SU-DHL-6 (cell line): ENCODE measurements around the gene AGO1.

ENCODE experiments used
- H2AFZ ChIP-seq: fragments of 200-600 bp; sonication (generic); 2 replicates; pipeline ENCODE4 v1.6.1; 2014; ENCODE audit warnings: low read depth, mild to moderate bottlenecking, moderate library complexity, mixed read lengths, antibody characterized with exemption, low read length; ENCODE audit not compliant: severe bottlenecking
- H3F3A ChIP-seq: fragments of 200-600 bp; shearing (Covaris generic); 2 replicates; pipeline ENCODE4 v1.6.0; 2016; ENCODE audit warnings: antibody characterized with exemption, mild to moderate bottlenecking; ENCODE audit not compliant: insufficient read depth
- H3K27ac ChIP-seq: fragments of 200-600 bp; sonication (generic); 2 replicates; pipeline ENCODE4 v1.5.1; 2016; ENCODE audit warnings: low read depth, mild to moderate bottlenecking, low read length, moderate library complexity, mixed read lengths
- H3K27me3 ChIP-seq: fragments of 200-600 bp; sonication (generic), shearing (Covaris generic); 2 replicates; pipeline ENCODE4 v1.6.0; 2014; ENCODE audit warnings: mild to moderate bottlenecking, low read length
- H3K36me3 ChIP-seq: fragments of 200-600 bp; sonication (generic); 2 replicates; pipeline ENCODE4 v1.6.1; 2014; ENCODE audit warnings: mild to moderate bottlenecking, low read length, mixed read lengths
- H3K4me2 ChIP-seq: fragments of 300-600, 200-600 bp; shearing (Covaris generic), sonication (generic); 2 replicates; pipeline ENCODE4 v1.6.0; 2014; ENCODE audit warnings: low read length, low read depth, mild to moderate bottlenecking; ENCODE audit not compliant: poor library complexity, severe bottlenecking
- H3K4me3 ChIP-seq: fragments of 200-600 bp; sonication (generic); 2 replicates; pipeline ENCODE4 v1.5.1; 2014; ENCODE audit warnings: antibody characterized with exemption, low read length, mild to moderate bottlenecking, mixed read lengths; ENCODE audit not compliant: insufficient read depth, poor library complexity, severe bottlenecking
- H3K79me2 ChIP-seq: fragments of 200-600 bp; sonication (generic); 2 replicates; pipeline ENCODE4 v1.6.1; 2014; ENCODE audit warnings: mild to moderate bottlenecking, low read length, moderate library complexity; ENCODE audit not compliant: insufficient read depth
- H3K9ac ChIP-seq: fragments of 200-600 bp; sonication (generic); 2 replicates; pipeline ENCODE4 v1.7.0; 2014; ENCODE audit warnings: mild to moderate bottlenecking, low read length
- H3K9me2 ChIP-seq: fragments of 200-600 bp; sonication (generic); replicated peaks from 2 replicates; pipeline ENCODE4 v1.6.1; 2014; ENCODE audit warnings: low read length; ENCODE audit not compliant: insufficient read depth
- H3K9me3 ChIP-seq: fragments of 200-600 bp; sonication (generic); 2 replicates; pipeline ENCODE4 v1.6.1; 2014; ENCODE audit warnings: low read length, mixed read lengths; ENCODE audit not compliant: insufficient read depth
- H4K20me1 ChIP-seq: fragments of 200-600 bp; sonication (generic); 2 replicates; pipeline ENCODE4 v1.6.1; 2014; ENCODE audit warnings: low read depth, mild to moderate bottlenecking, antibody characterized with exemption, low read length, moderate library complexity, mixed read lengths
- CTCF ChIP-seq: fragments of 200-600 bp; sonication (generic); IDR thresholded peaks from one replicate; pipeline ENCODE4 v1.5.1; 2017; ENCODE audit warnings: antibody characterized with exemption, mild to moderate bottlenecking, low read length, moderate library complexity; ENCODE audit not compliant: insufficient read depth, poor library complexity, severe bottlenecking
- EZH2phosphoT487 ChIP-seq: fragments of 200-600 bp; sonication (generic), shearing (Covaris generic); conservative IDR thresholded peaks from 2 replicates; pipeline ENCODE4 v1.6.1; 2018; ENCODE audit warnings: mild to moderate bottlenecking, antibody characterized with exemption, low read length, moderate library complexity, mixed read lengths

The AGO1 gene

GRCh38 chr1:35894183-35894582 is 11.2 kb downstream of the AGO1 start:
- H2AFZ ChIP-seq, result no peak overlapping the region
- H3K9ac ChIP-seq, result 0 out of 2 replicates have a peak overlapping the region, but pooled peaks have one; percentile 1
- H3K4me3 ChIP-seq, result no peak overlapping the region
- H3K9me3 ChIP-seq, result no peaks in the 10 kb centered on the region
- H3K9me2 ChIP-seq, result no peaks in the 10 kb centered on the region
- H3F3A ChIP-seq, result no peaks in the 10 kb centered on the region
- H3K27me3 ChIP-seq, result no peaks in the 10 kb centered on the region
- peak overlapping the region; percentile 25 for H3K4me2 ChIP-seq
- no peaks in the 10 kb centered on the region for H3K79me2 ChIP-seq
- H3K36me3 ChIP-seq, result peaks cover 14% of the 10 kb centered on the region
- no peaks in the 10 kb centered on the region for H4K20me1 ChIP-seq
- H3K27ac ChIP-seq, result peak overlapping the region; percentile 64
- TF ChIP-seq EZH2phosphoT487, result no peak
- no peak for TF ChIP-seq CTCF

- no peaks in the 10 kb centered on the region for H3K9me3 ChIP-seq
- H3K9me2 ChIP-seq, result no peaks in the 10 kb centered on the region
- no peak overlapping the region for H3K4me3 ChIP-seq
- H3K4me2 ChIP-seq, result peak overlapping the region; percentile 25
- H3K79me2 ChIP-seq, result no peaks in the 10 kb centered on the region
- H2AFZ ChIP-seq, result no peak overlapping the region
- H3K27ac ChIP-seq, result peak overlapping the region; percentile 64
- H3F3A ChIP-seq, result no peaks in the 10 kb centered on the region
- H3K27me3 ChIP-seq, result no peaks in the 10 kb centered on the region
- no peak for TF ChIP-seq CTCF
- no peak for TF ChIP-seq EZH2phosphoT487
- no peak overlapping the region for H3K9ac ChIP-seq
- no peaks in the 10 kb centered on the region for H4K20me1 ChIP-seq
- H3K36me3 ChIP-seq, result peaks cover 14% of the 10 kb centered on the region
Observed at GRCh38 chr1:35894656-35895055, 11.6 kb downstream of the AGO1 start.

- no peak for TF ChIP-seq CTCF
- no peak for TF ChIP-seq EZH2phosphoT487
- no peaks in the 10 kb centered on the region for H3K9me3 ChIP-seq
- H4K20me1 ChIP-seq, result no peaks in the 10 kb centered on the region
- no peak overlapping the region for H3K9ac ChIP-seq
- no peak overlapping the region for H3K4me3 ChIP-seq
- H3K27me3 ChIP-seq, result no peaks in the 10 kb centered on the region
- peaks cover 14% of the 10 kb centered on the region for H3K36me3 ChIP-seq
- H2AFZ ChIP-seq, result no peak overlapping the region
- no peak overlapping the region for H3K4me2 ChIP-seq
- H3K9me2 ChIP-seq, result no peaks in the 10 kb centered on the region
- H3K79me2 ChIP-seq, result no peaks in the 10 kb centered on the region
- no peaks in the 10 kb centered on the region for H3F3A ChIP-seq
- H3K27ac ChIP-seq, result no peak overlapping the region
Observed at GRCh38 chr1:35899941-35900340, 16.9 kb downstream of the AGO1 start.

GRCh38 chr1:35901235-35901634 is 18.2 kb downstream of the AGO1 start:
- Histone ChIP-seq H3K4me2 (no peak overlapping the region), H3K4me3 (no peak overlapping the region), H4K20me1 (no peaks in the 10 kb centered on the region), H3K27me3 (no peaks in the 10 kb centered on the region), H3K9me3 (no peaks in the 10 kb centered on the region), H3K9ac (no peak overlapping the region), H3K27ac (no peak overlapping the region), H2AFZ (no peak overlapping the region), H3F3A (no peaks in the 10 kb centered on the region), H3K36me3 (peaks cover 14% of the 10 kb centered on the region), H3K79me2 (no peaks in the 10 kb centered on the region), H3K9me2 (no peaks in the 10 kb centered on the region)
- no peak for TF ChIP-seq EZH2phosphoT487
- TF ChIP-seq CTCF, result no peak
